Measurements from ENCODE around the gene PLEKHA7.

DNA sequence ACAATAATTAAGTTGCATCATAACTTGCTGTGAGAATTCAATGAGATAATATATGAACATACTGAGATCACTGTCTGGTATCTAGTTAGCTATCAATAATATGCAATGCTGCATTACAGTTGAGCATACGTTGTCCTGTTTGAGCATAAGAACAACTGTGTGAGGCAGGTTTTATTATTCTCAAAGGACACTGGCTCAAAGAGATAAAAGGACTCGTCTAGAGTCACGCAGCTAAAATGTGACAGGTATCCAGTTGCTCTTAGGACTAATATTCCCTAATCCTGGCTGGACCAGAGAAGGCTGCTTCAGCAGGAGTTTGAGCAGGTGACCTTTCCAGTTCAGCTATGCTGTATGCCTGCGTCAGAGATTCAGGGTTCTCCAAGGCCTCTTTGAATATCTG lies 92.5 kb downstream of the PLEKHA7 start:
- TF ChIP-seq CTCF (IDR thresholded peaks at IDR 0.05) (no peak), POLR2A (IDR thresholded peaks at IDR 0.05) (no peak), POLR2AphosphoS5 (IDR thresholded peaks at IDR 0.05) (no peak), EP300 (IDR thresholded peaks at IDR 0.05) (no peak)
